HL-60 (cell line): ENCODE data around the gene PTEN.

Experiments
- DNase-seq, 2 experiments: peaks; one replicate each; pipeline ENCODE4 v3.0.0-alpha.2; 2010 to 2020; ENCODE audit warnings: low read depth in 1 of 2, low spot score in 1 of 2
- H3K27ac ChIP-seq: fragments of 250-450 bp; sonication (Bioruptor Pico); replicated peaks from 2 replicates; pipeline ENCODE4 v1.5.1; 2020; ENCODE audit warnings: mild to moderate bottlenecking, moderate library complexity
- H3K27me3 ChIP-seq: fragments of 250-450 bp; sonication (Bioruptor Pico); 2 replicates; pipeline ENCODE4 v1.5.1; 2021; ENCODE audit warnings: mild to moderate bottlenecking, moderate library complexity; ENCODE audit not compliant: insufficient read depth, poor library complexity, severe bottlenecking
- H3K4me3 ChIP-seq: replicated peaks from 2 replicates; pipeline ENCODE4 v1.5.1; 2011; ENCODE audit warnings: mild to moderate bottlenecking, control low read depth, low read length; ENCODE audit not compliant: insufficient read depth
- GABPA ChIP-seq: IDR thresholded peaks from 2 replicates; pipeline ENCODE4 v1.6.1; 2012; ENCODE audit warnings: low read depth
- POLR2AphosphoS5 ChIP-seq: IDR thresholded peaks from 2 replicates; pipeline ENCODE4 v1.6.1; 2012; ENCODE audit warnings: low read depth
- SPI1 ChIP-seq: IDR thresholded peaks from 2 replicates; pipeline ENCODE4 v1.6.1; 2012; ENCODE audit warnings: low read depth, mild to moderate bottlenecking, borderline replicate concordance
- TF ChIP-seq, protein P1 (sequence below): IDR thresholded peaks from 2 replicates; pipeline ENCODE4 v1.6.1; 2012; ENCODE audit warnings: low read depth; ENCODE audit not compliant: insufficient replicate concordance
- TF ChIP-seq, protein P2 (sequence below): IDR thresholded peaks from one replicate; pipeline ENCODE4 v1.5.1; 2011; ENCODE audit warnings: low read length, control low read depth, inconsistent platforms; ENCODE audit not compliant: insufficient read depth

PTEN gene

DNA sequence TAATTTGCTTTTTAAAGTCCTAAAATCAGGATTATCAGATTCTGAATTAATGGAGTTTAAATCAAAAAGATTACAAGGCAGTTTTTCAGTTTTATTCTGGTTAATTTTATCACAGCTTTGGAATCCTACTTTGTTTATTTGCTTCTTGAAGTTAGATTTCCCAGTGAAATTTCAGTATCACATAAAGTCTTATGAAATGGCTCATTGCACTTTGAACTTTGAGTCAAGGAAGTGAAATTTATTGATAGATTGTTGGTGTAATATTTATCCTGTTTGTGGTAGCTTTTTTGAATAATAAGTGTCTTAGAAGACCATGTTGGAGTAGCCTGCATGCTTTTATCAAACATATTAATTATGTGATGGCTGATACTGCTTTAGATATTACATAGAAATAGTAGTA lies 92.6 kb downstream of the PTEN start:
- Histone ChIP-seq H3K27me3 (no peaks in the 10 kb centered on the region), H3K4me3 (no peak overlapping the region), H3K27ac (no peak overlapping the region)
- no peak for DNase-seq
- no peak for TF ChIP-seq SPI1
- TF ChIP-seq, protein P1, sequence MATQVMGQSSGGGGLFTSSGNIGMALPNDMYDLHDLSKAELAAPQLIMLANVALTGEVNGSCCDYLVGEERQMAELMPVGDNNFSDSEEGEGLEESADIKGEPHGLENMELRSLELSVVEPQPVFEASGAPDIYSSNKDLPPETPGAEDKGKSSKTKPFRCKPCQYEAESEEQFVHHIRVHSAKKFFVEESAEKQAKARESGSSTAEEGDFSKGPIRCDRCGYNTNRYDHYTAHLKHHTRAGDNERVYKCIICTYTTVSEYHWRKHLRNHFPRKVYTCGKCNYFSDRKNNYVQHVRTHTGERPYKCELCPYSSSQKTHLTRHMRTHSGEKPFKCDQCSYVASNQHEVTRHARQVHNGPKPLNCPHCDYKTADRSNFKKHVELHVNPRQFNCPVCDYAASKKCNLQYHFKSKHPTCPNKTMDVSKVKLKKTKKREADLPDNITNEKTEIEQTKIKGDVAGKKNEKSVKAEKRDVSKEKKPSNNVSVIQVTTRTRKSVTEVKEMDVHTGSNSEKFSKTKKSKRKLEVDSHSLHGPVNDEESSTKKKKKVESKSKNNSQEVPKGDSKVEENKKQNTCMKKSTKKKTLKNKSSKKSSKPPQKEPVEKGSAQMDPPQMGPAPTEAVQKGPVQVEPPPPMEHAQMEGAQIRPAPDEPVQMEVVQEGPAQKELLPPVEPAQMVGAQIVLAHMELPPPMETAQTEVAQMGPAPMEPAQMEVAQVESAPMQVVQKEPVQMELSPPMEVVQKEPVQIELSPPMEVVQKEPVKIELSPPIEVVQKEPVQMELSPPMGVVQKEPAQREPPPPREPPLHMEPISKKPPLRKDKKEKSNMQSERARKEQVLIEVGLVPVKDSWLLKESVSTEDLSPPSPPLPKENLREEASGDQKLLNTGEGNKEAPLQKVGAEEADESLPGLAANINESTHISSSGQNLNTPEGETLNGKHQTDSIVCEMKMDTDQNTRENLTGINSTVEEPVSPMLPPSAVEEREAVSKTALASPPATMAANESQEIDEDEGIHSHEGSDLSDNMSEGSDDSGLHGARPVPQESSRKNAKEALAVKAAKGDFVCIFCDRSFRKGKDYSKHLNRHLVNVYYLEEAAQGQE = no peak
- no peak for TF ChIP-seq GABPA
- TF ChIP-seq, protein P2, sequence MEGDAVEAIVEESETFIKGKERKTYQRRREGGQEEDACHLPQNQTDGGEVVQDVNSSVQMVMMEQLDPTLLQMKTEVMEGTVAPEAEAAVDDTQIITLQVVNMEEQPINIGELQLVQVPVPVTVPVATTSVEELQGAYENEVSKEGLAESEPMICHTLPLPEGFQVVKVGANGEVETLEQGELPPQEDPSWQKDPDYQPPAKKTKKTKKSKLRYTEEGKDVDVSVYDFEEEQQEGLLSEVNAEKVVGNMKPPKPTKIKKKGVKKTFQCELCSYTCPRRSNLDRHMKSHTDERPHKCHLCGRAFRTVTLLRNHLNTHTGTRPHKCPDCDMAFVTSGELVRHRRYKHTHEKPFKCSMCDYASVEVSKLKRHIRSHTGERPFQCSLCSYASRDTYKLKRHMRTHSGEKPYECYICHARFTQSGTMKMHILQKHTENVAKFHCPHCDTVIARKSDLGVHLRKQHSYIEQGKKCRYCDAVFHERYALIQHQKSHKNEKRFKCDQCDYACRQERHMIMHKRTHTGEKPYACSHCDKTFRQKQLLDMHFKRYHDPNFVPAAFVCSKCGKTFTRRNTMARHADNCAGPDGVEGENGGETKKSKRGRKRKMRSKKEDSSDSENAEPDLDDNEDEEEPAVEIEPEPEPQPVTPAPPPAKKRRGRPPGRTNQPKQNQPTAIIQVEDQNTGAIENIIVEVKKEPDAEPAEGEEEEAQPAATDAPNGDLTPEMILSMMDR = no peak
- TF ChIP-seq POLR2AphosphoS5 = no peak

DNA sequence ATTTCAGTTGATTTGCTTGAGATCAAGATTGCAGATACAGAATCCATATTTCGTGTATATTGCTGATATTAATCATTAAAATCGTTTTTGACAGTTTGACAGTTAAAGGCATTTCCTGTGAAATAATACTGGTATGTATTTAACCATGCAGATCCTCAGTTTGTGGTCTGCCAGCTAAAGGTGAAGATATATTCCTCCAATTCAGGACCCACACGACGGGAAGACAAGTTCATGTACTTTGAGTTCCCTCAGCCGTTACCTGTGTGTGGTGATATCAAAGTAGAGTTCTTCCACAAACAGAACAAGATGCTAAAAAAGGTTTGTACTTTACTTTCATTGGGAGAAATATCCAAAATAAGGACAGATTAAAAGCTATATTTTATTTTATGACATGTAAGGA lies 94.3 kb downstream of the PTEN start:
- no peak overlapping the region for H3K4me3 ChIP-seq
- H3K27ac ChIP-seq = no peak overlapping the region
- H3K27me3 ChIP-seq = no peaks in the 10 kb centered on the region
- DNase-seq = no peak
- TF ChIP-seq, protein P1 = no peak
- TF ChIP-seq, protein P2 = no peak
- TF ChIP-seq SPI1 = no peak
- TF ChIP-seq POLR2AphosphoS5 = no peak

DNA sequence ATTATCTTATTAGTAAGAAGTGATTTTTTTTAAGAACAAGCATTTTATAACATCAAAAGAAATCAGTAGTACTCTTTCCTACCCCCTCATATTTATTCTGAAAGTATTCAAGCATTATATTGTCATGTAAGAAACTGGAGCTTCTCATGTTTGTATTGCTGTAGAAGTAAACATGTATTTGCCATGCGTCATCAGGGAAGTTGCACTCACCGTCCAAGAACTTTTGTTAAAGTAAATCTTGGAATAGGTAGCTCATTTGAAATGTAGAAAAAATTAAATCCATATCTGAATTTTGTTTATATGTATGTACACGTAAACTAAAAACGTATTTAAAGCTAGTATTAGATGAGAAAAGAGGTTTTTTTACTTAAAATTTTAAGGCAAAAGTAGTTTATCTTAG lies 96.8 kb downstream of the PTEN start:
- Histone ChIP-seq H3K4me3 (no peak overlapping the region), H3K27ac (no peak overlapping the region), H3K27me3 (no peaks in the 10 kb centered on the region)
- no peak for DNase-seq
- TF ChIP-seq POLR2AphosphoS5 (no peak), GABPA (no peak), SPI1 (no peak)
- TF ChIP-seq, protein P2 = no peak
- TF ChIP-seq, protein P1 = no peak
